Upper lobe of left lung (tissue), 6 donors: Measurements from ENCODE around the gene NME5. TPM values are rescaled to one million over a fixed set of nuclear protein-coding genes. Genes with fewer than 3 reads are reported as not detected.

Source experiments
- ATAC-seq, 2 donors: fragments of 200-7000 bp; cut with Tn5 transposase; one replicate each; pipeline ENCODE4 v1.9.1; 2022; ENCODE audit warnings: mild to moderate bottlenecking in 2 of 2, moderate library complexity in 2 of 2; ENCODE audit not compliant: low FRiP score in 2 of 2
- DNase-seq, 2 donors: peaks; one replicate each; pipeline ENCODE4 v3.0.0-alpha.2; 2019 to 2020
- H3K27ac ChIP-seq, 4 donors: fragments of 200-600 bp; sonication (generic); one replicate each; pipeline ENCODE4 v1.5.1; 2016 to 2019
- H3K27me3 ChIP-seq, 4 donors: fragments of 200-600 bp; sonication (generic); one replicate each; pipeline ENCODE4 v1.5.1; 2017 to 2019
- H3K36me3 ChIP-seq, 4 donors: fragments of 200-600 bp; sonication (generic); one replicate each; pipeline ENCODE4 v1.5.1; 2016 to 2019
- H3K4me1 ChIP-seq, 4 donors: fragments of 200-600 bp; sonication (generic); one replicate each; pipeline ENCODE4 v1.5.1; 2018 to 2019
- H3K4me3 ChIP-seq, 4 donors: fragments of 200-600 bp; sonication (generic); one replicate each; pipeline ENCODE4 v1.5.1; 2017 to 2019; ENCODE audit warnings: mild to moderate bottlenecking in 2 of 4, moderate library complexity in 1 of 4
- H3K9me3 ChIP-seq, 4 donors: fragments of 200-600 bp; sonication (generic); one replicate each; pipeline ENCODE4 v1.5.1; 2018 to 2019
- EP300 ChIP-seq, 4 donors: sonication (generic); formaldehyde crosslinking; IDR thresholded peaks; one replicate each; pipeline ENCODE4 v1.5.1; 2017; ENCODE audit warnings: antibody characterized with exemption in 4 of 4, control low read depth in 2 of 4
- POLR2A ChIP-seq, 4 donors: fragments of 450-650 bp; IDR thresholded peaks; one replicate each; pipeline ENCODE4 v1.5.1; 2016 to 2017; ENCODE audit warnings: antibody characterized with exemption in 4 of 4, mild to moderate bottlenecking in 2 of 4
- POLR2AphosphoS5 ChIP-seq, 2 donors: sonication (generic); formaldehyde crosslinking; IDR thresholded peaks; one replicate each; pipeline ENCODE4 v1.5.1; 2017; ENCODE audit warnings: antibody characterized with exemption in 2 of 2
- WGBS, 2 donors: methylation state at CpG; one replicate each; pipeline ENCODE4 v1.1.5; 2017 to 2018; 5-methylcytosine and 5-hydroxymethylcytosine counted together
- total RNA-seq, 6 donors: library from RNA; depleted of rRNA in 4 of 6; stranded (reverse); fragments of >200 nt in 4 of 6; gene quantifications; one replicate each; pipeline versions ENCODE4 v1.1.0 to v1.2.1, GENCODE V29; 2016 to 2021
- TF ChIP-seq, protein P1 (sequence below), 6 experiments: fragments of 450-650 bp in 4 of 6; fragments of 200-600 bp in 2 of 6; sonication (generic) in 2 of 6; IDR thresholded peaks; one replicate each; pipeline ENCODE4 v1.5.1; 2016 to 2019; ENCODE audit warnings: antibody characterized with exemption in 6 of 6
- donor health status: DM: no; HTN: no; CAD: no; lungs with moderate emphysema.
- donor health status: DM: no; HTN: yes; CAD: no; lungs with severe emphysema.

The NME5 gene
- total RNA-seq, 6 donors from 2014 or later: 1.6 to 22.8 (median 4.4) TPM; not detected in 1

DNA sequence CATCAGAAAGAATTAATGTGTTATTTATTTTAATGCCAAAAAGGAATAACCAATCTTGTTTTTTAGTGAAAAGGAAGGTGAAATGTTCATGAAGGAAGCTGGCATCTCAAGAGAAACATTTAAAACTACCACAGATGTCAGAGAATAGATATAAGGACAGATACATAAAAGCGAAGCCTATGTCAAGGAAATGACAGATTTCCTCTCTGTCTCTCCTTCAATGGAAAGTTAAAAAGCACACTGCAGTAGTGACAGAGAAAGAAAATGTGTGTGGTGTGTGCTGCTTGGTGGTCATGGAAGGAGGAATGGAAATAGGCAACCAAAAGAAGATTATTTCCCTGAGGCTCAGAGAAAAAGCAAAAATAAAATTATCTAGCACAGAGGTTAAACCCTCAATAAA is 46.2 kb downstream of the NME5 start:
- no peak for DNase-seq
- H3K4me1 ChIP-seq: no peaks in the 10 kb centered on the region
- H3K36me3 ChIP-seq: no peaks in the 10 kb centered on the region
- TF ChIP-seq EP300 (IDR thresholded peaks at IDR 0.05): no peak
- TF ChIP-seq, protein P1, sequence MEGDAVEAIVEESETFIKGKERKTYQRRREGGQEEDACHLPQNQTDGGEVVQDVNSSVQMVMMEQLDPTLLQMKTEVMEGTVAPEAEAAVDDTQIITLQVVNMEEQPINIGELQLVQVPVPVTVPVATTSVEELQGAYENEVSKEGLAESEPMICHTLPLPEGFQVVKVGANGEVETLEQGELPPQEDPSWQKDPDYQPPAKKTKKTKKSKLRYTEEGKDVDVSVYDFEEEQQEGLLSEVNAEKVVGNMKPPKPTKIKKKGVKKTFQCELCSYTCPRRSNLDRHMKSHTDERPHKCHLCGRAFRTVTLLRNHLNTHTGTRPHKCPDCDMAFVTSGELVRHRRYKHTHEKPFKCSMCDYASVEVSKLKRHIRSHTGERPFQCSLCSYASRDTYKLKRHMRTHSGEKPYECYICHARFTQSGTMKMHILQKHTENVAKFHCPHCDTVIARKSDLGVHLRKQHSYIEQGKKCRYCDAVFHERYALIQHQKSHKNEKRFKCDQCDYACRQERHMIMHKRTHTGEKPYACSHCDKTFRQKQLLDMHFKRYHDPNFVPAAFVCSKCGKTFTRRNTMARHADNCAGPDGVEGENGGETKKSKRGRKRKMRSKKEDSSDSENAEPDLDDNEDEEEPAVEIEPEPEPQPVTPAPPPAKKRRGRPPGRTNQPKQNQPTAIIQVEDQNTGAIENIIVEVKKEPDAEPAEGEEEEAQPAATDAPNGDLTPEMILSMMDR (IDR thresholded peaks at IDR 0.05): no peak
- no peak for TF ChIP-seq POLR2A (IDR thresholded peaks at IDR 0.05)
- no peak for TF ChIP-seq POLR2AphosphoS5 (IDR thresholded peaks at IDR 0.05)
- H3K9me3 ChIP-seq: no peaks in the 10 kb centered on the region
- H3K27me3 ChIP-seq: no peaks in the 10 kb centered on the region
- no peak for ATAC-seq
- WGBS, 2 donors: 34 to 37% methylated on average over 1 of the region's 1 CpG
- no peak overlapping the region for H3K27ac ChIP-seq
- H3K4me3 ChIP-seq: no peak overlapping the region

DNA sequence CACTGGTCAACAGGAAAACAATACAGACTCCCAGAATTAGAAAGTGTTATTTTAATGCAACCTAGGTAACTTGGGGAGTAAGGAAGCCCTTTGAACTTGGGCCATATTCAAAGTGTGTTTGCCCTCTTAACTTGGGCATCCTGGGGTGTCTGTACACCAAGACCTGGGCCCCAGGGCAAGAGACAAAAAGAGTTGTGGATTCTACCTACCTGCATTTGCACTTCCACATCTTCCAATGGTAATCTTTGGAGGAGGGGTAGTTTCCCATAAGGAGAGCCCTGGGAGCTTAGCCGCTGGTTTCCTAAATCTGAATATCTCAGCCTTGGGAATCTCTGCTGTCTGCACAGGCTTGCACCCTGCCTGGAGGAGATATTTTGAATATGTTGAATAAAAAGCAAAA is 46.9 kb downstream of the NME5 start:
- H3K4me1 ChIP-seq: no peaks in the 10 kb centered on the region
- no peaks in the 10 kb centered on the region for H3K36me3 ChIP-seq
- DNase-seq: no peak
- H3K4me3 ChIP-seq: no peak overlapping the region
- no peaks in the 10 kb centered on the region for H3K27me3 ChIP-seq
- no peaks in the 10 kb centered on the region for H3K9me3 ChIP-seq
- no peak for TF ChIP-seq POLR2A (IDR thresholded peaks at IDR 0.05)
- no peak overlapping the region for H3K27ac ChIP-seq
- 74 to 91% methylated on average over 1 of the region's 1 CpG for WGBS, 2 donors
- ATAC-seq: no peak

DNA sequence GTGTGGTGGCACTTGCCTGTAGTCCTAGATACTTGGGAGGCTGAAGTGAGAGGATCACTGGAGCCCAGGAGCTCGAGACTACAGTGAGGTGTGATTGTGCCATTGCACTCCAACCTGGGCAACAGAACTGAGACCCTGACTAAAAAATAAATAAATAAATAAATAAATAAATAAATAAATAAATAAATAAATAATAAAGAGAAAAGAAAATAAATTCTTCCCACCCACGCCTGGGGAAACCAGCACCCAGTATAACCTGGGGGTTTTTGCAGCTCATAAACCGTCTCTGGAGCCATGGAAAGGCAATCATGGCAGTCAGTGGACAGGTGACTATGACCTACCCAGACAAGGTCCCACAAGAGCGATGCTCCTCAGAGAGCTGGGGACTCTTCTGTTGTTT is 47.5 kb downstream of the NME5 start:
- DNase-seq (no peak), ATAC-seq (no peak)
- H3K27me3 ChIP-seq: no peaks in the 10 kb centered on the region
- no peaks in the 10 kb centered on the region for H3K4me1 ChIP-seq
- no peak overlapping the region for H3K27ac ChIP-seq
- TF ChIP-seq POLR2A (IDR thresholded peaks at IDR 0.05) (no peak), POLR2AphosphoS5 (IDR thresholded peaks at IDR 0.05) (no peak), EP300 (IDR thresholded peaks at IDR 0.05) (no peak)
- TF ChIP-seq, protein P1 (IDR thresholded peaks at IDR 0.05): no peak
- WGBS, 2 donors: 81 to 85% methylated on average over 4 of the region's 4 CpGs
- no peaks in the 10 kb centered on the region for H3K9me3 ChIP-seq
- no peaks in the 10 kb centered on the region for H3K36me3 ChIP-seq
- no peak overlapping the region for H3K4me3 ChIP-seq

DNA sequence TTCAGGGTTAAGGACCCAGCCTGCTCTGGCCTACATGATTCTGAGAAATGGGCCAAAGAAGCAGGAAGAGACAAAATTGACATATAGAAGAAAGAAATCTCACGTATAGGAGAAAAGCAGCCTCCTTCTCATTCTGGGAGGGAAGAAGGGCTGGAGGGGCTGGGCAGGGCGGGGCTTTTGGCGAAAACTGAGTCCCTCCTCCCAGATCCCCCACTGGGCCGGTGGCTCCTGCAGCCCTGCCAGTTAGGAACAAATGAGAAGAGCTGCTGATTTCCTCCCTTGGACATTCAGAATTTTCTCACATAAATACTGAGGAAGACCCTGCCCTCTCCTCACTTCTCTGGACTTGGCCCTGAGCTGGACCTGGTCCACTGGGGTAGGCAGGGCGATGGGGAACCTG is 55.5 kb downstream of the NME5 start, which contains the start of gene WNT8A:
TSS of gene WNT8A (plus strand) at position 332 of the 400 bp plus-strand sequence. CDS start 95 bp downstream, outside the sequence.
- TF ChIP-seq POLR2A (IDR thresholded peaks at IDR 0.05) (no peak), POLR2AphosphoS5 (IDR thresholded peaks at IDR 0.05) (no peak), EP300 (IDR thresholded peaks at IDR 0.05) (no peak)
- TF ChIP-seq, protein P1 (IDR thresholded peaks at IDR 0.05): no peak
- ATAC-seq (no peak), DNase-seq (no peak)
- Histone ChIP-seq H3K27me3 (no peaks in the 10 kb centered on the region), H3K4me3 (no peak within 1 kb of the TSS), H3K36me3 (no peaks in the 10 kb centered on the region), H3K27ac (no peak within 1 kb of the TSS), H3K4me1 (no peaks in the 10 kb centered on the region), H3K9me3 (no peaks in the 10 kb centered on the region)
- WGBS, 2 donors: 68 to 93% methylated on average over 5 of the region's 5 CpGs

DNA sequence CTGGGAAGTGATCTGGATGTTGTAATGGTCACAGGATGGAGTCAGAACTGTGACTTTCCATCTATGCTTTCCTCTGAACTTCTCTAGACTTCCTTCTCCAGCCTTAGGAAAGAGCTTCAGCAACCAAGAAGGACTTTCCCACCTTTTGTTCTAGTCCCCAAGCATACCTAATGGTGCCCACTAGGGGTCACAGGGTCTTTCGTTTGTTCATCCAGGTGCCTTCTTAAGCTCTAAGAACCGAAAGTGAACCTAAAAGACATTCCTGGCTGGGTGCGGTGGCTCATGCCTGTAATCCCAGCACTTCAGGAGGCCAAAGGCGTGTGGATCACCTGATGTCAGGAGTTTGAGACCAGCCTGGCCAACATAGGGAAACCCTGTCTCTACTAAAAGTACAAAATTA is 57.2 kb downstream of the NME5 start:
- H3K4me1 ChIP-seq: no peaks in the 10 kb centered on the region
- no peak for ATAC-seq
- H3K27me3 ChIP-seq: no peaks in the 10 kb centered on the region
- DNase-seq: no peak
- 85 to 90% methylated on average over 4 of the region's 4 CpGs for WGBS, 2 donors
- no peak overlapping the region for H3K4me3 ChIP-seq
- H3K9me3 ChIP-seq: no peaks in the 10 kb centered on the region
- TF ChIP-seq, protein P1 (IDR thresholded peaks at IDR 0.05): no peak
- no peak for TF ChIP-seq POLR2AphosphoS5 (IDR thresholded peaks at IDR 0.05)
- TF ChIP-seq POLR2A (IDR thresholded peaks at IDR 0.05): no peak
- no peak for TF ChIP-seq EP300 (IDR thresholded peaks at IDR 0.05)
- no peak overlapping the region for H3K27ac ChIP-seq
- no peaks in the 10 kb centered on the region for H3K36me3 ChIP-seq
